IMR-90 (cell line): ENCODE data around the gene NTMT2.
A peak's percentile ranks its signal among the peaks of the same experiment; 100 is the strongest.

ENCODE experiments used
- BHLHE40 ChIP-seq: fragments of 150-350 bp; IDR thresholded peaks from 2 replicates; pipeline ENCODE4 v1.6.1; 2016; ENCODE audit warnings: mild to moderate bottlenecking, low read depth, low read length
- CEBPB ChIP-seq: IDR thresholded peaks from 2 replicates; pipeline ENCODE4 v1.6.1; 2012; ENCODE audit warnings: low read depth, low read length, improper control_type of control experiment
- CHD1 ChIP-seq: IDR thresholded peaks from 2 replicates; pipeline ENCODE4 v1.6.1; 2012; ENCODE audit warnings: low read depth, low read length, improper control_type of control experiment
- CTCF ChIP-seq: conservative IDR thresholded peaks from 2 replicates; pipeline ENCODE4 v1.5.1; 2012; ENCODE audit warnings: mild to moderate bottlenecking, low read depth, low read length, improper control_type of control experiment
- ELK1 ChIP-seq: fragments of 150-350 bp; IDR thresholded peaks from 2 replicates; pipeline ENCODE4 v1.6.1; 2016; ENCODE audit warnings: low read depth, mild to moderate bottlenecking, low read length, moderate library complexity, borderline replicate concordance
- FOS ChIP-seq: fragments of 150-350 bp; IDR thresholded peaks from 2 replicates; pipeline ENCODE4 v1.6.1; 2016; ENCODE audit warnings: low read depth, low read length
- MAFK ChIP-seq: IDR thresholded peaks from 2 replicates; pipeline ENCODE4 v1.6.1; 2012; ENCODE audit warnings: low read depth, low read length, improper control_type of control experiment
- MAZ ChIP-seq: IDR thresholded peaks from 2 replicates; pipeline ENCODE4 v1.6.1; 2012; ENCODE audit warnings: low read depth, mild to moderate bottlenecking, low read length, improper control_type of control experiment, moderate library complexity, borderline replicate concordance
- NFE2L2 ChIP-seq: fragments of 150-350 bp; IDR thresholded peaks from 2 replicates; pipeline ENCODE4 v1.6.1; 2016; ENCODE audit warnings: low read depth, mild to moderate bottlenecking, low read length
- POLR2A ChIP-seq: IDR thresholded peaks from 2 replicates; pipeline ENCODE4 v1.6.1; 2012; ENCODE audit warnings: mild to moderate bottlenecking, low read depth, low read length
- RAD21 ChIP-seq: IDR thresholded peaks from 2 replicates; pipeline ENCODE4 v1.6.1; 2012; ENCODE audit warnings: low read length, improper control_type of control experiment
- RFX5 ChIP-seq: IDR thresholded peaks from 2 replicates; pipeline ENCODE4 v1.8.0; 2012; ENCODE audit warnings: low read depth, mild to moderate bottlenecking, low read length, moderate library complexity
- SMC3 ChIP-seq: fragments of 150-350 bp; IDR thresholded peaks from 2 replicates; pipeline ENCODE4 v1.6.1; 2016; ENCODE audit warnings: low read depth, mild to moderate bottlenecking, antibody characterized with exemption, low read length, moderate library complexity

- no peak for TF ChIP-seq CTCF
- no peak for TF ChIP-seq SMC3
- TF ChIP-seq MAFK, result peak; percentile 55
- TF ChIP-seq CHD1, result no peak
- TF ChIP-seq CEBPB, result no peak
- no peak for TF ChIP-seq RFX5
- no peak for TF ChIP-seq BHLHE40
- no peak for TF ChIP-seq RAD21
- TF ChIP-seq POLR2A, result no peak
- no peak for TF ChIP-seq MAZ
- TF ChIP-seq NFE2L2, result no peak
- no peak for TF ChIP-seq ELK1
- TF ChIP-seq FOS, result no peak
Observed at GRCh38 chr1:170153417-170153816, 7.7 kb downstream of the NTMT2 start.
